ENCODE data around the gene DEGS2. TPM values are rescaled to one million over a fixed set of nuclear protein-coding genes. Genes with fewer than 3 reads are reported as not detected.
A peak's percentile ranks its signal among the peaks of the same experiment; 100 is the strongest.

Gene DEGS2
- total and polyA plus RNA-seq, 2 experiments from 2014 or later = 0.63 to 2.2 TPM

DNA sequence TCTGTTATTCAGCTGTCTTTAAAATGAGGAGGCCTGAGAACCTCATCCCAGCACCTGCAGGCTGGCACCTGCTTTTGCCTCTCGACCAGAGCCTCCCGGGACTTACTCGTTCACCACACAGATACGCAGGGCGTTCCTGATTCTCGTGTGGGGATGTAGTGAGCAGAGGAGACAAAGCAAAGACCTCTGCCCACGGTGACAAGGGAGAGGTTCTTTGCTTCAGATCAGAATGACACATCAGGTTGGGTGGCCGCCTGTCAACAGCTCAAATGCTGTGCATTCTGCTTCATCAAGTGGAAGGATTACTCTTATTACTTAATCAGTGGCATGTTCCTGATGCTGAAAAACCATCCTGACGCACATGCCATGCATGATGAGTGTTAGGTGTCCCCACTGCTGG, 24.4 kb downstream of the DEGS2 start:
- Mint-ChIP-seq H3K36me3 (ENCODE audit: low read depth) (peaks cover 3% of the 10 kb centered on the region; the same call in 2 of the 3 replicates), H3K4me3 (no peak overlapping the region), H3K27ac (peak overlapping the region; percentile 48; the same call in 1 of the 2 replicates), H3K27me3 (ENCODE audit: insufficient read depth, low read depth, poor library complexity) (peaks cover 10% of the 10 kb centered on the region), H3K9me3 (no peaks in the 10 kb centered on the region; the same call in 2 of the 3 replicates), H3K4me1 (peaks cover 11% of the 10 kb centered on the region)
- no peaks in the 10 kb centered on the region for H3K27me3 ChIP-seq (ENCODE audit: insufficient read depth)
- H3K4me3 ChIP-seq = no peak overlapping the region
- no peak overlapping the region for H3K4me2 ChIP-seq
- H2AFZ ChIP-seq = no peak overlapping the region
- H3K27ac ChIP-seq (ENCODE audit: low read depth) = no peak overlapping the region
- no peaks in the 10 kb centered on the region for H3F3A ChIP-seq (replicated peaks; ENCODE audit: low read depth)
- no peaks in the 10 kb centered on the region; the same call in 1 of the 2 replicates for H4K20me1 ChIP-seq (replicated peaks; ENCODE audit: insufficient read depth)
- no peaks in the 10 kb centered on the region for H3K79me2 ChIP-seq (replicated peaks; ENCODE audit: insufficient read depth)
- no peak for ATAC-seq
- H3K36me3 ChIP-seq (ENCODE audit: insufficient read depth) = no peaks in the 10 kb centered on the region
- no peak for DNase-seq (ENCODE audit: low spot score)
- peaks cover 4% of the 10 kb centered on the region; the same call in 1 of the 2 replicates for H3K4me1 ChIP-seq (ENCODE audit: insufficient read depth)
- no peaks in the 10 kb centered on the region for H3K9me2 ChIP-seq (ENCODE audit: insufficient read depth)
- no peak for TF ChIP-seq EZH2phosphoT487 (IDR thresholded peaks at IDR 0.05; ENCODE audit: unreplicated experiment)
- TF ChIP-seq STAT1 (IDR thresholded peaks at IDR 0.05; ENCODE audit: unreplicated experiment) = no peak
- TF ChIP-seq POLR2AphosphoS5 (IDR thresholded peaks at IDR 0.05; ENCODE audit: low read depth) = no peak
- no peak for TF ChIP-seq ZNF114 (CRISPR knock-in tag; IDR thresholded peaks at IDR 0.05)
- TF ChIP-seq, protein P1, sequence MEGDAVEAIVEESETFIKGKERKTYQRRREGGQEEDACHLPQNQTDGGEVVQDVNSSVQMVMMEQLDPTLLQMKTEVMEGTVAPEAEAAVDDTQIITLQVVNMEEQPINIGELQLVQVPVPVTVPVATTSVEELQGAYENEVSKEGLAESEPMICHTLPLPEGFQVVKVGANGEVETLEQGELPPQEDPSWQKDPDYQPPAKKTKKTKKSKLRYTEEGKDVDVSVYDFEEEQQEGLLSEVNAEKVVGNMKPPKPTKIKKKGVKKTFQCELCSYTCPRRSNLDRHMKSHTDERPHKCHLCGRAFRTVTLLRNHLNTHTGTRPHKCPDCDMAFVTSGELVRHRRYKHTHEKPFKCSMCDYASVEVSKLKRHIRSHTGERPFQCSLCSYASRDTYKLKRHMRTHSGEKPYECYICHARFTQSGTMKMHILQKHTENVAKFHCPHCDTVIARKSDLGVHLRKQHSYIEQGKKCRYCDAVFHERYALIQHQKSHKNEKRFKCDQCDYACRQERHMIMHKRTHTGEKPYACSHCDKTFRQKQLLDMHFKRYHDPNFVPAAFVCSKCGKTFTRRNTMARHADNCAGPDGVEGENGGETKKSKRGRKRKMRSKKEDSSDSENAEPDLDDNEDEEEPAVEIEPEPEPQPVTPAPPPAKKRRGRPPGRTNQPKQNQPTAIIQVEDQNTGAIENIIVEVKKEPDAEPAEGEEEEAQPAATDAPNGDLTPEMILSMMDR (conservative IDR thresholded peaks at IDR 0.05; ENCODE audit: low read depth in 2 of 2) = no peak
- TF ChIP-seq, protein P2, sequence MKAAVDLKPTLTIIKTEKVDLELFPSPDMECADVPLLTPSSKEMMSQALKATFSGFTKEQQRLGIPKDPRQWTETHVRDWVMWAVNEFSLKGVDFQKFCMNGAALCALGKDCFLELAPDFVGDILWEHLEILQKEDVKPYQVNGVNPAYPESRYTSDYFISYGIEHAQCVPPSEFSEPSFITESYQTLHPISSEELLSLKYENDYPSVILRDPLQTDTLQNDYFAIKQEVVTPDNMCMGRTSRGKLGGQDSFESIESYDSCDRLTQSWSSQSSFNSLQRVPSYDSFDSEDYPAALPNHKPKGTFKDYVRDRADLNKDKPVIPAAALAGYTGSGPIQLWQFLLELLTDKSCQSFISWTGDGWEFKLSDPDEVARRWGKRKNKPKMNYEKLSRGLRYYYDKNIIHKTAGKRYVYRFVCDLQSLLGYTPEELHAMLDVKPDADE (IDR thresholded peaks at IDR 0.05) = no peak
- TF ChIP-seq CREB1 (CRISPR knock-in tag; IDR thresholded peaks at IDR 0.05; ENCODE audit: low read depth) = no peak
- TF ChIP-seq, protein P3, sequence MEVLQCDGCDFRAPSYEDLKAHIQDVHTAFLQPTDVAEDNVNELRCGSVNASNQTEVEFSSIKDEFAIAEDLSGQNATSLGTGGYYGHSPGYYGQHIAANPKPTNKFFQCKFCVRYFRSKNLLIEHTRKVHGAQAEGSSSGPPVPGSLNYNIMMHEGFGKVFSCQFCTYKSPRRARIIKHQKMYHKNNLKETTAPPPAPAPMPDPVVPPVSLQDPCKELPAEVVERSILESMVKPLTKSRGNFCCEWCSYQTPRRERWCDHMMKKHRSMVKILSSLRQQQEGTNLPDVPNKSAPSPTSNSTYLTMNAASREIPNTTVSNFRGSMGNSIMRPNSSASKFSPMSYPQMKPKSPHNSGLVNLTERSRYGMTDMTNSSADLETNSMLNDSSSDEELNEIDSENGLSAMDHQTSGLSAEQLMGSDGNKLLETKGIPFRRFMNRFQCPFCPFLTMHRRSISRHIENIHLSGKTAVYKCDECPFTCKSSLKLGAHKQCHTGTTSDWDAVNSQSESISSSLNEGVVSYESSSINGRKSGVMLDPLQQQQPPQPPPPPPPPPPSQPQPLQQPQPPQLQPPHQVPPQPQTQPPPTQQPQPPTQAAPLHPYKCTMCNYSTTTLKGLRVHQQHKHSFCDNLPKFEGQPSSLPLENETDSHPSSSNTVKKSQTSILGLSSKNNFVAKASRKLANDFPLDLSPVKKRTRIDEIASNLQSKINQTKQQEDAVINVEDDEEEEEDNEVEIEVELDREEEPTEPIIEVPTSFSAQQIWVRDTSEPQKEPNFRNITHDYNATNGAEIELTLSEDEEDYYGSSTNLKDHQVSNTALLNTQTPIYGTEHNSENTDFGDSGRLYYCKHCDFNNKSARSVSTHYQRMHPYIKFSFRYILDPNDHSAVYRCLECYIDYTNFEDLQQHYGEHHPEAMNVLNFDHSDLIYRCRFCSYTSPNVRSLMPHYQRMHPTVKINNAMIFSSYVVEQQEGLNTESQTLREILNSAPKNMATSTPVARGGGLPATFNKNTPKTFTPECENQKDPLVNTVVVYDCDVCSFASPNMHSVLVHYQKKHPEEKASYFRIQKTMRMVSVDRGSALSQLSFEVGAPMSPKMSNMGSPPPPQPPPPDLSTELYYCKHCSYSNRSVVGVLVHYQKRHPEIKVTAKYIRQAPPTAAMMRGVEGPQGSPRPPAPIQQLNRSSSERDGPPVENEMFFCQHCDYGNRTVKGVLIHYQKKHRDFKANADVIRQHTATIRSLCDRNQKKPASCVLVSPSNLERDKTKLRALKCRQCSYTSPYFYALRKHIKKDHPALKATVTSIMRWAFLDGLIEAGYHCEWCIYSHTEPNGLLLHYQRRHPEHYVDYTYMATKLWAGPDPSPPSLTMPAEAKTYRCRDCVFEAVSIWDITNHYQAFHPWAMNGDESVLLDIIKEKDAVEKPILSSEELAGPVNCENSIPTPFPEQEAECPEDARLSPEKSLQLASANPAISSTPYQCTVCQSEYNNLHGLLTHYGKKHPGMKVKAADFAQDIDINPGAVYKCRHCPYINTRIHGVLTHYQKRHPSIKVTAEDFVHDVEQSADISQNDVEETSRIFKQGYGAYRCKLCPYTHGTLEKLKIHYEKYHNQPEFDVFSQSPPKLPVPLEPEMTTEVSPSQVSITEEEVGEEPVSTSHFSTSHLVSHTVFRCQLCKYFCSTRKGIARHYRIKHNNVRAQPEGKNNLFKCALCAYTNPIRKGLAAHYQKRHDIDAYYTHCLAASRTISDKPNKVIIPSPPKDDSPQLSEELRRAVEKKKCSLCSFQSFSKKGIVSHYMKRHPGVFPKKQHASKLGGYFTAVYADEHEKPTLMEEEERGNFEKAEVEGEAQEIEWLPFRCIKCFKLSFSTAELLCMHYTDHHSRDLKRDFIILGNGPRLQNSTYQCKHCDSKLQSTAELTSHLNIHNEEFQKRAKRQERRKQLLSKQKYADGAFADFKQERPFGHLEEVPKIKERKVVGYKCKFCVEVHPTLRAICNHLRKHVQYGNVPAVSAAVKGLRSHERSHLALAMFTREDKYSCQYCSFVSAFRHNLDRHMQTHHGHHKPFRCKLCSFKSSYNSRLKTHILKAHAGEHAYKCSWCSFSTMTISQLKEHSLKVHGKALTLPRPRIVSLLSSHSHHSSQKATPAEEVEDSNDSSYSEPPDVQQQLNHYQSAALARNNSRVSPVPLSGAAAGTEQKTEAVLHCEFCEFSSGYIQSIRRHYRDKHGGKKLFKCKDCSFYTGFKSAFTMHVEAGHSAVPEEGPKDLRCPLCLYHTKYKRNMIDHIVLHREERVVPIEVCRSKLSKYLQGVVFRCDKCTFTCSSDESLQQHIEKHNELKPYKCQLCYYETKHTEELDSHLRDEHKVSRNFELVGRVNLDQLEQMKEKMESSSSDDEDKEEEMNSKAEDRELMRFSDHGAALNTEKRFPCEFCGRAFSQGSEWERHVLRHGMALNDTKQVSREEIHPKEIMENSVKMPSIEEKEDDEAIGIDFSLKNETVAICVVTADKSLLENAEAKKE (CRISPR knock-in tag; IDR thresholded peaks at IDR 0.05) = no peak
- TF ChIP-seq JUNB (IDR thresholded peaks at IDR 0.05; ENCODE audit: unreplicated experiment) = no peak
- TF ChIP-seq, protein P4, sequence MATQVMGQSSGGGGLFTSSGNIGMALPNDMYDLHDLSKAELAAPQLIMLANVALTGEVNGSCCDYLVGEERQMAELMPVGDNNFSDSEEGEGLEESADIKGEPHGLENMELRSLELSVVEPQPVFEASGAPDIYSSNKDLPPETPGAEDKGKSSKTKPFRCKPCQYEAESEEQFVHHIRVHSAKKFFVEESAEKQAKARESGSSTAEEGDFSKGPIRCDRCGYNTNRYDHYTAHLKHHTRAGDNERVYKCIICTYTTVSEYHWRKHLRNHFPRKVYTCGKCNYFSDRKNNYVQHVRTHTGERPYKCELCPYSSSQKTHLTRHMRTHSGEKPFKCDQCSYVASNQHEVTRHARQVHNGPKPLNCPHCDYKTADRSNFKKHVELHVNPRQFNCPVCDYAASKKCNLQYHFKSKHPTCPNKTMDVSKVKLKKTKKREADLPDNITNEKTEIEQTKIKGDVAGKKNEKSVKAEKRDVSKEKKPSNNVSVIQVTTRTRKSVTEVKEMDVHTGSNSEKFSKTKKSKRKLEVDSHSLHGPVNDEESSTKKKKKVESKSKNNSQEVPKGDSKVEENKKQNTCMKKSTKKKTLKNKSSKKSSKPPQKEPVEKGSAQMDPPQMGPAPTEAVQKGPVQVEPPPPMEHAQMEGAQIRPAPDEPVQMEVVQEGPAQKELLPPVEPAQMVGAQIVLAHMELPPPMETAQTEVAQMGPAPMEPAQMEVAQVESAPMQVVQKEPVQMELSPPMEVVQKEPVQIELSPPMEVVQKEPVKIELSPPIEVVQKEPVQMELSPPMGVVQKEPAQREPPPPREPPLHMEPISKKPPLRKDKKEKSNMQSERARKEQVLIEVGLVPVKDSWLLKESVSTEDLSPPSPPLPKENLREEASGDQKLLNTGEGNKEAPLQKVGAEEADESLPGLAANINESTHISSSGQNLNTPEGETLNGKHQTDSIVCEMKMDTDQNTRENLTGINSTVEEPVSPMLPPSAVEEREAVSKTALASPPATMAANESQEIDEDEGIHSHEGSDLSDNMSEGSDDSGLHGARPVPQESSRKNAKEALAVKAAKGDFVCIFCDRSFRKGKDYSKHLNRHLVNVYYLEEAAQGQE (IDR thresholded peaks at IDR 0.05; ENCODE audit: unreplicated experiment) = no peak
- no peak for TF ChIP-seq NANOG (IDR thresholded peaks at IDR 0.05; ENCODE audit: borderline replicate concordance)
- no peak for TF ChIP-seq EZH2 (IDR thresholded peaks at IDR 0.05; ENCODE audit: low read depth, unreplicated experiment)
